Measurements from ENCODE around the gene HOXC9.

Gene HOXC9

DNA sequence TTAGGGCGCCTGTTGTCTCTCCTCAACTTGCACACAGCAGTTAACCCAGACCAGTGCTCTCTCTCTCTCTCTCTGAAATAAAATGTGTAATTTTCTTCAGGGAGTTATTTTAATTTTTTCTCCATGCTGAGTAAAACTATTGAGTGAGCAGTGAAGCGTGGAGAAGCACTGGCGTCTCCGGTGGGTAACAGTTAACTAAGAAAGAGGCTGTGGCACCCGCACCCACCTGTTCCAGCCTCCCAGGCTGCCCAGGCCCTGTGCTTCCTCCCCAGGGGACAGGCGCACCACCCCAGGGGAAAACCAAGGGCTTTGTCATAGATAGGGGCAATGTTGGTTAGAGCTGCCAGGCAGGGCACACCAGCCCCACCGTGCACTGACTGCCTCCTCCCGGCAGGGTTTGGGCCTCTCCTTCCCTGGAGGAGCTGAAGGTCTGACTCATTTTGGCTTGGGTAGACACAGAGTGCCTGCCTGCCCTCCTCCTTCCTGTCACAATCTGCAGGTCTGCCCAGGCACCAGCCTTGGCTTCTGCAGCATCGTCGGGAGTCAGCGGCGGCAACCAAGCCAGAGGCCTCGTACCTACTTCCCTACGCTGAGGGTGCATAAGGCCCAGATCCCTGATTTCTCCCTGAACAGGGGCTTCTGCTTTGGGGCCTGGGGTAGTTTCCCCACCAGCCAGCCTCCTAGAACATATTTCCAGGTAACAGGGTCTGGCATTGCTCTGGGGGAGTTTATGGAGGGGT is 36.8 kb downstream of the HOXC9 start (continued):
- TF ChIP-seq, protein P1, sequence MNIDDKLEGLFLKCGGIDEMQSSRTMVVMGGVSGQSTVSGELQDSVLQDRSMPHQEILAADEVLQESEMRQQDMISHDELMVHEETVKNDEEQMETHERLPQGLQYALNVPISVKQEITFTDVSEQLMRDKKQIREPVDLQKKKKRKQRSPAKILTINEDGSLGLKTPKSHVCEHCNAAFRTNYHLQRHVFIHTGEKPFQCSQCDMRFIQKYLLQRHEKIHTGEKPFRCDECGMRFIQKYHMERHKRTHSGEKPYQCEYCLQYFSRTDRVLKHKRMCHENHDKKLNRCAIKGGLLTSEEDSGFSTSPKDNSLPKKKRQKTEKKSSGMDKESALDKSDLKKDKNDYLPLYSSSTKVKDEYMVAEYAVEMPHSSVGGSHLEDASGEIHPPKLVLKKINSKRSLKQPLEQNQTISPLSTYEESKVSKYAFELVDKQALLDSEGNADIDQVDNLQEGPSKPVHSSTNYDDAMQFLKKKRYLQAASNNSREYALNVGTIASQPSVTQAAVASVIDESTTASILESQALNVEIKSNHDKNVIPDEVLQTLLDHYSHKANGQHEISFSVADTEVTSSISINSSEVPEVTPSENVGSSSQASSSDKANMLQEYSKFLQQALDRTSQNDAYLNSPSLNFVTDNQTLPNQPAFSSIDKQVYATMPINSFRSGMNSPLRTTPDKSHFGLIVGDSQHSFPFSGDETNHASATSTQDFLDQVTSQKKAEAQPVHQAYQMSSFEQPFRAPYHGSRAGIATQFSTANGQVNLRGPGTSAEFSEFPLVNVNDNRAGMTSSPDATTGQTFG (tag by site-specific recombination; IDR thresholded peaks at IDR 0.05; ENCODE audit: borderline replicate concordance): no peak
- TF ChIP-seq ZNF24 (tag by site-specific recombination; IDR thresholded peaks at IDR 0.05) (peak; percentile 48; the same call in 1 of the 2 replicates), ZNF529 (tag by site-specific recombination; IDR thresholded peaks at IDR 0.05; ENCODE audit: insufficient replicate concordance) (no peak), ZNF473 (tag by site-specific recombination; IDR thresholded peaks at IDR 0.05) (no peak), RBAK (tag by site-specific recombination; IDR thresholded peaks at IDR 0.05) (no peak), ZNF335 (tag by site-specific recombination; conservative IDR thresholded peaks at IDR 0.05) (peak; percentile 97), ZNF571 (tag by site-specific recombination; IDR thresholded peaks at IDR 0.05) (no peak), ZNF16 (tag by site-specific recombination; IDR thresholded peaks at IDR 0.05; ENCODE audit: low read depth) (no peak), IKZF3 (tag by site-specific recombination; IDR thresholded peaks at IDR 0.05) (peak; percentile 90), ZNF354C (tag by site-specific recombination; IDR thresholded peaks at IDR 0.05; ENCODE audit: borderline replicate concordance, low read depth) (no peak), KLF1 (tag by site-specific recombination; IDR thresholded peaks at IDR 0.05) (no peak), ZNF423 (tag by site-specific recombination; IDR thresholded peaks at IDR 0.05) (peak; percentile 97), MEIS1 (CRISPR knock-in tag; IDR thresholded peaks at IDR 0.05; ENCODE audit: borderline replicate concordance) (no peak), ZNF837 (tag by site-specific recombination; IDR thresholded peaks at IDR 0.05) (no peak), ZNF239 (tag by site-specific recombination; IDR thresholded peaks at IDR 0.05) (no peak), ZNF302 (tag by site-specific recombination; IDR thresholded peaks at IDR 0.05; ENCODE audit: low read depth) (no peak), SP7 (tag by site-specific recombination; IDR thresholded peaks at IDR 0.05) (peak; percentile 67), GLIS2 (tag by site-specific recombination; IDR thresholded peaks at IDR 0.05) (peak; percentile 80), ZNF629 (tag by site-specific recombination; IDR thresholded peaks at IDR 0.05) (peak; percentile 54; the same call in 1 of the 2 replicates), ZNF184 (tag by site-specific recombination; IDR thresholded peaks at IDR 0.05) (no peak), HOXA7 (CRISPR knock-in tag; IDR thresholded peaks at IDR 0.05; ENCODE audit: borderline replicate concordance) (no peak), ZNF623 (tag by site-specific recombination; IDR thresholded peaks at IDR 0.05) (no peak), ZNF433 (tag by site-specific recombination; IDR thresholded peaks at IDR 0.05; ENCODE audit: low read depth) (no peak), TRIM28 (IDR thresholded peaks at IDR 0.05; ENCODE audit: borderline replicate concordance, low read length) (0 out of 2 replicates have a peak, but pooled peaks have one; percentile 0), ZNF138 (tag by site-specific recombination; IDR thresholded peaks at IDR 0.05; ENCODE audit: borderline replicate concordance) (no peak), ZNF140 (tag by site-specific recombination; IDR thresholded peaks at IDR 0.05) (no peak), ZNF654 (tag by site-specific recombination; IDR thresholded peaks at IDR 0.05; ENCODE audit: low read depth) (0 out of 2 replicates have a peak, but pooled peaks have one; percentile 4), ZNF677 (tag by site-specific recombination; IDR thresholded peaks at IDR 0.05) (no peak), ZNF10 (tag by site-specific recombination; IDR thresholded peaks at IDR 0.05) (peak; percentile 56), ZNF510 (tag by site-specific recombination; IDR thresholded peaks at IDR 0.05; ENCODE audit: insufficient replicate concordance) (no peak), ZNF211 (tag by site-specific recombination; IDR thresholded peaks at IDR 0.05; ENCODE audit: low read depth) (no peak), ZEB2 (tag by site-specific recombination; IDR thresholded peaks at IDR 0.05) (peak; percentile 29; the same call in 1 of the 2 replicates), ZNF133 (tag by site-specific recombination; IDR thresholded peaks at IDR 0.05) (no peak), MZF1 (tag by site-specific recombination; IDR thresholded peaks at IDR 0.05; ENCODE audit: borderline replicate concordance) (no peak), ZNF514 (tag by site-specific recombination; IDR thresholded peaks at IDR 0.05) (no peak), ZNF174 (tag by site-specific recombination; IDR thresholded peaks at IDR 0.05) (no peak)
- TF ChIP-seq, protein P2, sequence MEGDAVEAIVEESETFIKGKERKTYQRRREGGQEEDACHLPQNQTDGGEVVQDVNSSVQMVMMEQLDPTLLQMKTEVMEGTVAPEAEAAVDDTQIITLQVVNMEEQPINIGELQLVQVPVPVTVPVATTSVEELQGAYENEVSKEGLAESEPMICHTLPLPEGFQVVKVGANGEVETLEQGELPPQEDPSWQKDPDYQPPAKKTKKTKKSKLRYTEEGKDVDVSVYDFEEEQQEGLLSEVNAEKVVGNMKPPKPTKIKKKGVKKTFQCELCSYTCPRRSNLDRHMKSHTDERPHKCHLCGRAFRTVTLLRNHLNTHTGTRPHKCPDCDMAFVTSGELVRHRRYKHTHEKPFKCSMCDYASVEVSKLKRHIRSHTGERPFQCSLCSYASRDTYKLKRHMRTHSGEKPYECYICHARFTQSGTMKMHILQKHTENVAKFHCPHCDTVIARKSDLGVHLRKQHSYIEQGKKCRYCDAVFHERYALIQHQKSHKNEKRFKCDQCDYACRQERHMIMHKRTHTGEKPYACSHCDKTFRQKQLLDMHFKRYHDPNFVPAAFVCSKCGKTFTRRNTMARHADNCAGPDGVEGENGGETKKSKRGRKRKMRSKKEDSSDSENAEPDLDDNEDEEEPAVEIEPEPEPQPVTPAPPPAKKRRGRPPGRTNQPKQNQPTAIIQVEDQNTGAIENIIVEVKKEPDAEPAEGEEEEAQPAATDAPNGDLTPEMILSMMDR (tag by site-specific recombination; IDR thresholded peaks at IDR 0.05): peak; percentile 80
- TF ChIP-seq, protein P3, sequence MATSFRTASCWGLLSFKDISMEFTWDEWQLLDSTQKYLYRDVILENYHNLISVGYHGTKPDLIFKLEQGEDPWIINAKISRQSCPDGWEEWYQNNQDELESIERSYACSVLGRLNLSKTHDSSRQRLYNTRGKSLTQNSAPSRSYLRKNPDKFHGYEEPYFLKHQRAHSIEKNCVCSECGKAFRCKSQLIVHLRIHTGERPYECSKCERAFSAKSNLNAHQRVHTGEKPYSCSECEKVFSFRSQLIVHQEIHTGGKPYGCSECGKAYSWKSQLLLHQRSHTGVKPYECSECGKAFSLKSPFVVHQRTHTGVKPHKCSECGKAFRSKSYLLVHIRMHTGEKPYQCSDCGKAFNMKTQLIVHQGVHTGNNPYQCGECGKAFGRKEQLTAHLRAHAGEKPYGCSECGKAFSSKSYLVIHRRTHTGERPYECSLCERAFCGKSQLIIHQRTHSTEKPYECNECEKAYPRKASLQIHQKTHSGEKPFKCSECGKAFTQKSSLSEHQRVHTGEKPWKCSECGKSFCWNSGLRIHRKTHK (tag by site-specific recombination; IDR thresholded peaks at IDR 0.05): no peak

All from HEK293 (cell line).